C4-2B (cell line): ENCODE results near the gene PIK3R6.

Source experiments
- CTCF ChIP-seq: fragments of 450-650 bp; conservative IDR thresholded peaks from 2 replicates; pipeline ENCODE4 v1.5.1; 2017; ENCODE audit warnings: mild to moderate bottlenecking
- ZFX ChIP-seq: fragments of 450-650 bp; IDR thresholded peaks from 2 replicates; pipeline ENCODE4 v1.6.1; 2017

GRCh38 chr17:8832711-8833352 is 34.6 kb downstream of the PIK3R6 start:
- TF ChIP-seq CTCF = peak; percentile 85
- no peak for TF ChIP-seq ZFX
